NCI-H2107 (cell line): Measurements from ENCODE around the gene ZCCHC3.

ENCODE experiments used
- DNase-seq: peaks from one replicate; lab custom pipeline; 2025; lab: John Stamatoyannopoulos, UW

The ZCCHC3 gene

GRCh38 chr20:346640-347316 lies 49.4 kb downstream of the ZCCHC3 start, which contains the start of gene NRSN2:
TSS of gene NRSN2 (plus strand) at chr20:347111. CDS start at chr20:349644, 2,533 bp downstream.
- DNase-seq: no peak

GRCh38 chr20:347317-347639 lies 49.9 kb downstream of the ZCCHC3 start:
- DNase-seq: no peak

- peak; percentile 61 for DNase-seq
Measured at GRCh38 chr20:347640-348484, 50.5 kb downstream of the ZCCHC3 start.

GRCh38 chr20:348972-349841 lies 51.8 kb downstream of the ZCCHC3 start:
- no peak for DNase-seq
